Hepatocyte (in vitro differentiated cells): ENCODE measurements around the gene HM13. TPM values are rescaled to one million over a fixed set of nuclear protein-coding genes. Genes with fewer than 3 reads are reported as not detected.

ENCODE experiments used
- DNase-seq: peaks from one replicate; pipeline ENCODE4 v3.0.0-alpha.2; 2016; ENCODE audit warnings: low spot score
- H2AFZ ChIP-seq: fragments of 200-600 bp; sonication (generic); 2 replicates; pipeline ENCODE4 v1.6.0; 2016; ENCODE audit warnings: antibody characterized with exemption, mild to moderate bottlenecking
- H3K27ac ChIP-seq: fragments of 200-600 bp; sonication (generic); 2 replicates; pipeline ENCODE4 v1.5.1; 2016; ENCODE audit warnings: mild to moderate bottlenecking
- H3K27me3 ChIP-seq: fragments of 200-600 bp; sonication (generic); 2 replicates; pipeline ENCODE4 v1.6.1; 2016
- H3K36me3 ChIP-seq: fragments of 200-600 bp; sonication (generic); replicated peaks from 2 replicates; pipeline ENCODE4 v1.5.1; 2016; ENCODE audit warnings: low read depth; ENCODE audit not compliant: insufficient read depth
- H3K4me1 ChIP-seq: fragments of 200-600 bp; sonication (generic); 2 replicates; pipeline ENCODE4 v1.5.1; 2016; ENCODE audit warnings: mild to moderate bottlenecking, moderate library complexity; ENCODE audit not compliant: insufficient read depth
- H3K4me2 ChIP-seq: fragments of 200-600 bp; sonication (generic); 2 replicates; pipeline ENCODE4 v1.6.0; 2016
- H3K4me3 ChIP-seq: fragments of 200-600 bp; sonication (generic); 2 replicates; pipeline ENCODE4 v1.5.1; 2016; ENCODE audit warnings: mild to moderate bottlenecking
- H3K79me2 ChIP-seq: fragments of 200-600 bp; sonication (generic); 2 replicates; pipeline ENCODE4 v1.6.0; 2017; ENCODE audit warnings: mild to moderate bottlenecking
- H3K9me2 ChIP-seq: fragments of 200-600 bp; sonication (generic); replicated peaks from 2 replicates; pipeline ENCODE4 v1.6.0; 2017; ENCODE audit warnings: mild to moderate bottlenecking; ENCODE audit not compliant: insufficient read depth
- H3K9me3 ChIP-seq: fragments of 200-600 bp; sonication (generic); 2 replicates; pipeline ENCODE4 v1.5.1; 2016; ENCODE audit warnings: low read depth, mild to moderate bottlenecking
- H4K20me1 ChIP-seq: fragments of 200-600 bp; sonication (generic); 2 replicates; pipeline ENCODE4 v1.6.0; 2016; ENCODE audit warnings: mild to moderate bottlenecking; ENCODE audit not compliant: insufficient read depth, poor library complexity, severe bottlenecking
- CTCF ChIP-seq: fragments of 200-600 bp; sonication (generic); IDR thresholded peaks from 2 replicates; pipeline ENCODE4 v1.5.1; 2016; ENCODE audit warnings: antibody characterized with exemption, mild to moderate bottlenecking; ENCODE audit not compliant: poor library complexity
- EZH2 ChIP-seq: fragments of 200-600 bp; sonication (generic); IDR thresholded peaks from 2 replicates; pipeline ENCODE4 v1.6.1; 2016; ENCODE audit warnings: antibody characterized with exemption, mild to moderate bottlenecking, borderline replicate concordance
- EZH2phosphoT487 ChIP-seq: fragments of 200-600 bp; sonication (generic); IDR thresholded peaks from one replicate; pipeline ENCODE4 v1.6.1; 2018; ENCODE audit warnings: antibody characterized with exemption, mild to moderate bottlenecking, low read depth, moderate library complexity; ENCODE audit not compliant: unreplicated experiment, severe bottlenecking
- WGBS: methylation state at CpG from one replicate; pipeline ENCODE4 v1.1.6; 2016; ENCODE audit warnings: low lambda C conversion rate; ENCODE audit errors: missing lambda C conversion rate; 5-methylcytosine and 5-hydroxymethylcytosine counted together
- polyA plus RNA-seq: library from polyadenylated mRNA; unstranded; fragments of >200 nt; fragmentation: Nextera tagmentation; extraction: Ambion mirVana; gene quantifications from 2 replicates; pipeline ENCODE4 v1.2.1, GENCODE V29; 2016
- total RNA-seq: library from RNA; depleted of rRNA; stranded (reverse); fragments of >200 nt; gene quantifications from 2 replicates; pipeline ENCODE4 v1.2.3, GENCODE V29; 2014

HM13 gene
- total and polyA plus RNA-seq, 2 experiments from 2014 or later: 219 to 461 TPM

GRCh38 chr20:31605902-31606803, 91.9 kb downstream of the HM13 start:
- Histone ChIP-seq H3K9me3 (no peaks in the 10 kb centered on the region), H3K9me2 (no peaks in the 10 kb centered on the region), H3K27ac (peak overlapping the region; percentile 97), H3K4me3 (peak overlapping the region; percentile 42), H3K79me2 (peaks cover 22% of the 10 kb centered on the region), H4K20me1 (peaks cover 13% of the 10 kb centered on the region), H2AFZ (no peak overlapping the region), H3K27me3 (no peaks in the 10 kb centered on the region), H3K4me2 (peak overlapping the region; percentile 76), H3K4me1 (peaks cover 45% of the 10 kb centered on the region), H3K36me3 (no peaks in the 10 kb centered on the region)
- DNase-seq: peak; percentile 59
- WGBS: 2% methylated on average over 39 of the region's 39 CpGs
- TF ChIP-seq EZH2 (no peak), EZH2phosphoT487 (peak; percentile 81)

DNA sequence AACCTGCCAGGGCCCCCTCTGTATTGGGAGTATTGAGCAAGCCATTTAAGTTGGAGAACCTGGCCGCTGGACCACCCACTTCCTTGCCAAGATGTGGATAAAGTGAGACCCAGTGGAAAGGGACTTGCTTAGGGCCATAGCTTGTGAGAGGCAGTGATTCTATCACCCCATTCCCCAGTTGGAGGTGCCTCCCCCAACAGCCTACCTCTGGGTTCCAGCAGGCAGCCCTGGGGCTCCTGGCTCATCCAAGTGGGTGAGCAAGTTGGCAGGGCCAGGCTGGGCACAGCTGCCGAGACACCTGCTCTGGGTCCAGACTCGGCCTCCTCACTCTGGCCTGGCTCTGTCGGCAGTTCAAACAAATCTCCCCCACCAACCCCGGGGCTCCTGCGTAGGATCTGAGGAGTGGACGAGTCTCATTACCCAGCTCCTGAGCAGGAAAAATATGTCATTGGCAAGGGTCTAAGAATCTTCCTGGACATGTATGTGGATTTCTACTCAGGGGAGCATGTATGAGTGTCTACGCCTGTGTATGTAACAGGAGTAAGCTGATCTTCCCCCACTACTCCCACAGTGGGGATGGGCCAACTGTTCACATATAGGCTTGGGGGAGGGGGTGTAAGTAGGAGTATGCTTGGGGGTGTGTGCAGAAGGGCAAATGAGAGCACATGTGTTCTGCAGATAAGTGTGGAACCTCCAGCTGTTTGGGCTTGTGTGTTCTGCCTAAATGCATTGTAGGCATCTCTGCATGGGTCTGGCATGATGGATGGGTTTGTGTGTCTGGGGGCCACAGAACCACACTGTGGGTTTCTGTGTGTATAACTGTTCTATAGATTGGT, 92.8 kb downstream of the HM13 start:
- Histone ChIP-seq H3K27me3 (no peaks in the 10 kb centered on the region), H3K79me2 (peaks cover 22% of the 10 kb centered on the region), H2AFZ (no peak overlapping the region), H3K4me1 (peaks cover 53% of the 10 kb centered on the region), H3K4me2 (peak overlapping the region; percentile 76), H3K9me2 (no peaks in the 10 kb centered on the region), H4K20me1 (peaks cover 13% of the 10 kb centered on the region), H3K27ac (peak overlapping the region; percentile 97), H3K9me3 (no peaks in the 10 kb centered on the region), H3K4me3 (peak overlapping the region; percentile 42), H3K36me3 (no peaks in the 10 kb centered on the region)
- TF ChIP-seq CTCF (no peak), EZH2 (no peak), EZH2phosphoT487 (no peak)
- 8% methylated on average over 8 of the region's 8 CpGs for WGBS
- DNase-seq: peak; percentile 90

DNA sequence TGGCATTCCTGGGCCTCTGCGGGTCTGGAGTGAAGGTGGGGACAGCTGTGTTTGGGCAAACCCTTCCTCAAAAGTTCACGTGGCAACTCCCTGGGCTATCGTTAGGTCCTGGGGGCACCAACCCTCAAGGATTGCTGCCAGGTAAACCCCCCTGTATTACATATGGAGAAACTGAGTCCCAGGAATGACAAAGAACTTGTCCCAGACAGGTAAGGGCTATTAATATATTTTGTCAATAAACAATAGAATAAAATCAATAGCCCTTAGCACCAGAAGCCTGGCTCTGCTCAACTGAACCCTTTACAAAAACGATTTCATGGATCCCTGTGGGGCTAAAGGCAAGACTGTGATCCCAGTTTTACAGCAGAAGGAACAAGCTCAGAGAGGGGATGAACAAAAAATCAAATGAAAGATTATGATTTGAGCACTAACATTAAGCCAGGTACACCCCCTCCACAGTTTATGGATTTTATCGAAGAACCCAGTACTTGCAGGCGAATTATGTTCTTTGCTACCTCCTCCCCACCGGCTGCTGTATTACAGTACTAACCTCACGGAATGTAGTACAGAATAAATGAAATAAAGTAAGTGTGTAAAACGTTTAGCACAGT, 93.5 kb downstream of the HM13 start:
- no peaks in the 10 kb centered on the region for H3K9me2 ChIP-seq
- H3K36me3 ChIP-seq: no peaks in the 10 kb centered on the region
- H3K79me2 ChIP-seq: peaks cover 22% of the 10 kb centered on the region
- no peak for DNase-seq
- no peak overlapping the region for H3K4me3 ChIP-seq
- 28% methylated on average over 9 of the region's 9 CpGs for WGBS
- no peak for TF ChIP-seq EZH2phosphoT487
- no peak for TF ChIP-seq EZH2
- no peak for TF ChIP-seq CTCF
- no peaks in the 10 kb centered on the region for H3K27me3 ChIP-seq
- H4K20me1 ChIP-seq: peaks cover 13% of the 10 kb centered on the region
- no peaks in the 10 kb centered on the region for H3K9me3 ChIP-seq
- no peak overlapping the region for H2AFZ ChIP-seq
- peak overlapping the region; percentile 76 for H3K4me2 ChIP-seq
- H3K27ac ChIP-seq: peak overlapping the region; percentile 97
- peaks cover 56% of the 10 kb centered on the region for H3K4me1 ChIP-seq
